Fibroblast of peridontal ligament (primary cell): ENCODE results near the gene DLG2.
"Not testable (repeated sequence)": the region's sequence is repeated elsewhere in the genome, so short reads cannot be mapped to it uniquely, and the experiment has no call there.

ENCODE experiments used
- DNase-seq: peaks from one replicate; pipeline ENCODE4 v3.0.0-alpha.2; 2010; ENCODE audit errors: extremely low read depth

The DLG2 gene

DNA sequence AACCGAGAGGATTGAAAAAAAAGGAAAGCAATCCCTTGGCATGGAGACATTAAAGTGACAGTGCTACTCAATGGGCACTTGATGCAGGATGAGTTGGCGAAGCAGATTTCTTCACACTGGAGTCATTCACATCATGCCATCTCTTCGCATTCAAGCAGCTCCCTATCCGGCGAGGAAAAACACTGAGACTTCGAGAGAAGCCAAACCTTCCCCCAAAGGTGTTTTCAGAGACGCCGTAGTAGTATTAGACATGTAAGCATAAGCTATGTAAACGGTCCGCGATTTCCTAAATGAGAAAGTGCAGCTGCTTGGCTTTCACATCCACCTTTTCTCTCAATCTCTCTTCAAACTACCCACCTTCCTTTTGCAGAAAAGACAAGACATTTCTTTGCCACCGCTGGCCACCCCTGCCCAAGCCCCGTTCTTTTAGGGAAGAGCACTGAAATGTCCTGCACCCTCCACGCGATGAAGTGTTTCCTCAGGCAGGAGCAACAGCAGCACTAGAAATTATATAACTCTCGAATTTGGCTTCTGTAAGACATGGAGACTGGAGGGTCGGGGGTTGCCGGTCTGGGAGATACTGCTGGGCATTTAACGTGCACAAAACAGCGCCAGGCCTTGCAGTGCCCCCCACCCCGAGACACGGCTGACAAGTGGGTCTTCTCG lies at the start of gene DLG2:
Gene DLG2, minus strand, starts transcription at position 13 of the 666 bp plus-strand sequence.
- peak; percentile 57 for DNase-seq

- no peak for DNase-seq
Observed at GRCh38 chr11:85673393-85673792, 46.2 kb upstream of the DLG2 start.

DNA sequence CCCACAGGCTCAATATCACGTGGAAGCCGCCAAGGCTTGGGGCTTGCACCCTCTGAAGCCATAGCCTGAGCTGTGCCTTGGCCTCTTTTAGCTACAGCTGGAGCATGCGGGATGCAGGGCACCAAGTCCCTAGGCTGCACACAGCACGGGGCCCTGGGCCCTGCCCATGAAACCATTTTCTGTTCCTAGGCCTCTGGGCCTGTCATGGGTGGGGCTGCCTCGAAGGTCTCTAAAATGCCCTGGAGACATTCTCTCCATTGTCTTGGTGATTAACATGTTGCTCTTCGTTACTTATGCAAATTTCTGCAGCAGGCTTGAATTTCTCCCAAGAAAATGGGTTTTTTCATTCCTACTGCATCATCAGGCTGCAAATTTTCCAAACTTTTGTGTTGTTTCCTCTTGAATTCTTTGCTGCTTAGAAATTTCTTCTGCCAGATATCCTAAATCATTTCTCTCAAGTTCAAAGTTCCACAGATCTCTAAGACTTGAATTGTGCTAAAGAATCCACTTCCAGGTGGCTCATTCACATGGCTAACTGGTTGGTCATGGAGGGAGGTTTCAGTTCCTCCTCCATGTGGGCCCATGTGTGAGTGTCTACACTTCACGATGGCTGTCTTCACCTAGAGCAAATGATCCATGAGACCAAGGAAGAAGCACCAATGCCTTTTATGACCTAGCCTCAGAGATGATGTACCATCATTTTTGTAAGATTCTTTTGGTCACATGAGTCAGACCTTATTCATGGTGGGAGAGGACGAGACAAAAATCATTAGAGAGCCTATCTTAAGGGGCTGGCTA lies 45.2 kb upstream of the DLG2 start:
- DNase-seq: no peak

DNA sequence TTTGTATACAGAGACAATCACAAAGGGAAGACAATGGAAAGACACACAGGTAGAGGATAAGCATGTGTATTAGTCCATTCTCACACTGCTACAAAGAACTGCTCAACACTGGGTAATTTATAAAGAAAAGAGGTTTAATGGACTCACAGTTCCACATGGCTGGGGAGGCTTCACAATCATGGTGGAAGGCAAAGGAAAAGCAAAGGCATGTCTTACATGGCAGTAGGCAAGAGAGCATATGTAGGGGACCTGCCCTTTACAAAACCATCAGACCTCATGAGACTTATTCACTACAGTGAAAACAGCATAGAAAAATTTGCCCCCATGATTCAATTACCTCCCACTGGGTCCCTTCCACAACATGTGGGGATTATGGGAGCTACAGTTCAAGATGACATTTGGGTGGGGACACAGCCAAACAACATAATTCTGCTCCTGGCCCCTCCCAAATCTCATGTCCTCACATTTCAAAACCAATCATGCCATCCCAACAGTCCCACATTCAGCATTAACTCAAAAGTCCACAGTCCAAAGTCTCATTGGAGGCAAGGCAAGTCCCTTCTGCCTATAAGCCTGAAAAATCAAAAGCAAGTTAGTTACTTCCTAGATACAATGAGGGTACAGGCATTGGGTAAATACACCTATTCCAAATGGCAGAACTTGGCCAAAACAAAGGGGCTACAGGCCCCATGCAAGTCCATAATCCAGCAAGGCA lies 44.0 kb upstream of the DLG2 start:
- DNase-seq: not testable (repeated sequence)

DNA sequence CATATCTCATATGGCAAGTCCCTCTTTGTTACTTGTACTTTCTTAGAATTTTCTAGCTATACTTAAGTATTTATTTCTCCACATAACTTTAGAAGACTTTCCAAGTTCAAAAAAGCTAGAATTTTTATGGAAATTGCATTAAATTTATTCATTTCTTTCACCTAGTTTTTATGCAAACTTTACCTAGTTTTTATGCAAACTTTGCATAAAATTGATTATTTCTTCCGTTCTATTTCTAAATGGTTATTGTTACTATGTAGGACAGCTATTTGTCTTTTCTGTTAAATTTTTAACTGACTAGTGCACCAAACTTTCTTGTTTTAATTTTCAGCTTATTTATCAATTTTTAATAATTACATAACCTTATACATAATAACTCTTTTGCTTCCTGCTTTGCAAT lies 41.0 kb upstream of the DLG2 start:
- no peak for DNase-seq

DNA sequence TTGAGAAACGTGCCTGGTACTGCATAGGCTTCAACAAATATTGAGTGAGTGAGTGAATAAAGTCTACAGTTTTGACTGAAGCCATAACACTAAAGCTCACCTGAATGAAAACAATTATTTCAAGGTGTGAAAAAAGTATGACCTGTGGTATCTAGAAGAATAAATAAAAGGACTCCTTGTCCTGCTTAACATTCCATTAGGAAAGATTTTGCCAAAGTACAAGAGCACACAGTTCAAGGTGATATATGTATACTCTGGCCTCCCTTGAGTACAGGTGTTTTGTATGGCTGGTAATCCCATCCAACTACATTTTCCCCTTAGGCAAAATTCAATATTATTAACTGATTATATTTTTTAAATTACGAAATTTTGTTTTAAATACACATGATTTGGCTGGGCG lies 39.5 kb upstream of the DLG2 start:
- DNase-seq: no peak

GRCh38 chr11:85665733-85666132 lies 38.6 kb upstream of the DLG2 start:
- DNase-seq: peak; percentile 47

GRCh38 chr11:85664615-85665481 lies 37.7 kb upstream of the DLG2 start, which contains the start of gene CREBZF:
Gene CREBZF, minus strand, starts transcription at chr11:85665129. Its CDS starts 254 bp downstream, at chr11:85664875.
- DNase-seq: peak; percentile 95

- peak; percentile 42 for DNase-seq
Observed at GRCh38 chr11:85663753-85664614, 36.8 kb upstream of the DLG2 start.

GRCh38 chr11:85663080-85663752 lies 36.1 kb upstream of the DLG2 start:
- no peak for DNase-seq

GRCh38 chr11:85661972-85662664 lies 35.0 kb upstream of the DLG2 start:
- DNase-seq: peak; percentile 61

- no peak for DNase-seq
Observed at GRCh38 chr11:85658180-85658579, 31.0 kb upstream of the DLG2 start.

GRCh38 chr11:85656777-85657176 lies 29.6 kb upstream of the DLG2 start:
- no peak for DNase-seq

DNA sequence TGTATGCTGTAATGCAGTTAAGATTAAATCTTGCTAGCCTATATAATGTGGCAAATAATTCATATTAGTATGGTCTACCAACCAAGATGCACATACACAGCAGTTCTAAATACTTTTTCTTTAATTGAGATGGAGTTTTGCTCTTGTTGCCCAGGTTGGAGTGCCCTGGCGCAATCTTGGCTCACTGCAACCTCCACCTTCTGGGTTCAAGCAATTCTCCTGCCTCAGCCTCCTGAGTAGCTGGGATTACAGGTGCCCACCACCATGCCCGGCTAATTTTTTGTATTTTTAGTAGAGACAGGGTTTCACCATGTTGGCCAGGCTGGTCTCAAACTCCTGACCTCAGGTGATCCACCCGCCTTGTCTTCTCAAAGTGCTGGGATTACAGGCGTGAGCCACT lies 27.2 kb upstream of the DLG2 start:
- DNase-seq: not testable (repeated sequence)

DNA sequence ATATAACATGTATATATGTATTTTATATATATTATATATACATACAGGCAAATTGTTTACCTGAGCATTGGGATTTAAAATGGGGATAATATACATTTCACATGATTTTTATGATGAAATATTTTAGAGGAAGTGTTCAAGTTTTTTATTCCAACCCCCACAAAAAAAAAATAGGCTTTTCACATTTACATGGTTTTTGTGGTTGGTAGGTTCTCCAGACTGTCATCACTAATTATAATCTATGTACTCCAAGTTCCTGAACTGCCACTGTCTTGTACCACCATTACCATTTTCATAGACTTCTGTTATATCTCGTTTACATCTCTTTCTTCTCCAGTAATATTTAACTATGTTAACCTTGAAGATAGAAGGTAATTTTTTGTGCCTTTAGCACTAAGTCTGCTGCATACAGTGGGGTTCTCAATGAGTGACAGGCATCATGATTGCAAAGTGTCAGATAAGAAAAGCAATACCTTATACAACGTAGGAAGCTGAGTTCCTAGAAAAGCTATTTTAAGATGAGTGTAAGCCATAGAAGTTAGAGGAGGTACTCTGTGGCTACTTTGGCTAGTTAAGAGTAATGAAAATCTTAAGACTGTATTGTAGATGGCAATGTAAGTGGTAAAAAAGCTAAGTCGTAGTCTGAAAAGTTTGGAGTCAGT lies 25.8 kb upstream of the DLG2 start:
- DNase-seq: no peak

- DNase-seq: no peak
Observed at GRCh38 chr11:85651118-85651517, 24.0 kb upstream of the DLG2 start.

GRCh38 chr11:85647604-85648299 lies 20.6 kb upstream of the DLG2 start, which contains the start of gene TMEM126A:
Gene TMEM126A, plus strand, starts transcription at chr11:85647967. Its CDS starts 2,289 bp downstream, at chr11:85650256.
- DNase-seq: peak; percentile 71

DNA sequence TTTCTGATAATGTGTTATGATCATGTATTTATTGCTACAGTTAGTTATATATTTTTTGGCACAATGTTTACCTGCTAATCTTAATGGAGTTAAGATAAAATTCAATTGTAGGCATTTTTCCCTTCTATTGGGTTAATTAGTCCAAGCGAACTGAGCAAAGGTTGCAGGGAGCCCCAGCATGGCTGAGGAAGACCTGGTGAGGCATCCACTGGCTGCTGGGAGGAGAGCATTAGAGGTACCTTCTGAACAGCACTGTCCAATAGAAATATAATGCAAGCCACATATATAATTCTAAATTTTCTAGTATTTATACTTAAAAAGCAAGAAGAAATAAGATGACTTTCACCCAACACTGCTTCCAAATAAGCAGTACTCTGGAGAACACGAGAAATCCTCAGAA lies 19.9 kb upstream of the DLG2 start:
- DNase-seq: no peak
